GM18517 (cell line): ENCODE data around the gene CRABP2.

Experiments used
- ATAC-seq: cut with Tn5 transposase; IDR thresholded peaks from one replicate; pipeline ENCODE4 v1.9.1; 2021; ENCODE audit warnings: mild to moderate bottlenecking, moderate library complexity; ENCODE audit not compliant: unreplicated experiment

The CRABP2 gene

GRCh38 chr1:156742017-156742416, 36.6 kb upstream of the CRABP2 start:
- no peak for ATAC-seq

- ATAC-seq, result no peak
Observed at GRCh38 chr1:156741481-156741983, 36.1 kb upstream of the CRABP2 start.

- ATAC-seq, result peak; percentile 85
Observed at GRCh38 chr1:156740741-156741480, 35.5 kb upstream of the CRABP2 start, which contains the start of gene MRPL24. MRPL24 (minus strand) TSS chr1:156741088; CDS start chr1:156738704, 2,384 bp downstream.

GRCh38 chr1:156740237-156740740, 34.9 kb upstream of the CRABP2 start:
- ATAC-seq, result no peak

GRCh38 chr1:156738916-156739315, 33.5 kb upstream of the CRABP2 start:
- no peak for ATAC-seq

- ATAC-seq, result no peak
Observed at GRCh38 chr1:156738407-156738806, 33.0 kb upstream of the CRABP2 start.

GRCh38 chr1:156733989-156734584, 28.7 kb upstream of the CRABP2 start:
- ATAC-seq, result no peak

GRCh38 chr1:156728599-156729462, 23.4 kb upstream of the CRABP2 start, which contains the start of gene ISG20L2:
ISG20L2 (minus strand) TSS chr1:156728766; CDS start chr1:156727652, 1,114 bp downstream.
- ATAC-seq, result peak; percentile 80

GRCh38 chr1:156727926-156728598, 22.7 kb upstream of the CRABP2 start, which contains the start of gene METTL25B:
METTL25B (plus strand) TSS chr1:156728469; CDS start chr1:156729105, 636 bp downstream.
- ATAC-seq, result peak; percentile 38

- ATAC-seq, result no peak
Observed at GRCh38 chr1:156727492-156727891, 22.1 kb upstream of the CRABP2 start.

GRCh38 chr1:156726549-156727226, 21.3 kb upstream of the CRABP2 start:
- no peak for ATAC-seq

GRCh38 chr1:156725683-156726280, 20.4 kb upstream of the CRABP2 start:
- peak; percentile 46 for ATAC-seq

GRCh38 chr1:156721535-156721934, 16.2 kb upstream of the CRABP2 start:
- ATAC-seq, result no peak

- ATAC-seq, result no peak
Observed at GRCh38 chr1:156721131-156721530, 15.7 kb upstream of the CRABP2 start.

GRCh38 chr1:156717351-156717750, 12.0 kb upstream of the CRABP2 start:
- ATAC-seq, result no peak

GRCh38 chr1:156714830-156715229, 9.4 kb upstream of the CRABP2 start:
- ATAC-seq, result no peak

- ATAC-seq, result no peak
Observed at GRCh38 chr1:156712626-156713025, 7.2 kb upstream of the CRABP2 start.

GRCh38 chr1:156711011-156711817, 5.8 kb upstream of the CRABP2 start:
- ATAC-seq, result no peak
